GM12864 (cell line): ENCODE results near the gene KIAA0753.

Source experiments
- DNase-seq: peaks from one replicate; pipeline ENCODE4 v3.0.0-alpha.2; 2011; ENCODE audit warnings: low read depth
- H3K4me3 ChIP-seq: 2 replicates; pipeline ENCODE4 v1.5.1; 2011; ENCODE audit warnings: mild to moderate bottlenecking, low read depth, low read length, control low read depth
- TF ChIP-seq, protein P1 (sequence below): IDR thresholded peaks from 2 replicates; pipeline ENCODE4 v1.5.1; 2011; ENCODE audit warnings: low read depth, mild to moderate bottlenecking, moderate library complexity, low read length, control low read depth, inconsistent platforms; ENCODE audit errors: missing control alignments

KIAA0753 gene

DNA sequence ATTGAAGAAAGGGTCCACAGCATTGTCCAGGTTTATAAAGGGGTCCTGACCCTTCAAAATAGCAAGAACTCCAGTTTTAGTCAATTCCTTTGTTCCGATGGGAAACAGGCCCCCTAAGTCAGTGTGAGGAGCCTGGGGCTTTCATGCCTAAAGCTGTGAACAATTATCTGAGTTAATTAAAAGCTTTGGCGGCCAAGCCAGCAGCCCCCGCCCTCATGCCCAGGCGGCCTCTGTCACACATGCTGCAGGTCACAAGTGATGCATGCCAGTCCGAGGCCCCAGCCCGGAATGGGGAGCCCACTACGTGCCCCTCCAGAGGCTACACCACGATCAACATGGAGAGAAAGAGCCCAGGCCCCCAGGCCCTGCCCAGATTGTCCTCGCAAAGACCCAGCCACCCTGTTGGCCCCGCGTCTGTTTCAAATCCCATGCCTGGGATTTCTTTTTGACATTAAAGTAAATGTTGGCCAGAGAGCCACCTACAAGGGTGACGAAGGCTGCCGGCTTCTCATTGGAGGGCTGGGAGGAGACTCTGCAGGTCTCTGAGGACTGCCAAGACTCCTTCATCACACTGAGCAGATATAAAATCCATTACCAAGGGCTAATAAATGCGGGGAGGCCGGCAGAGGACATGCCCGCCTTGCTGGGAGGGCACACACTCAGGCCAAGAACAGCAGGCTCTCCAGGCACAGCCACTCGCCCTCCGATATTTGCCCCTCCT lies 69.6 kb downstream of the KIAA0753 start:
- DNase-seq, result no peak
- TF ChIP-seq, protein P1, sequence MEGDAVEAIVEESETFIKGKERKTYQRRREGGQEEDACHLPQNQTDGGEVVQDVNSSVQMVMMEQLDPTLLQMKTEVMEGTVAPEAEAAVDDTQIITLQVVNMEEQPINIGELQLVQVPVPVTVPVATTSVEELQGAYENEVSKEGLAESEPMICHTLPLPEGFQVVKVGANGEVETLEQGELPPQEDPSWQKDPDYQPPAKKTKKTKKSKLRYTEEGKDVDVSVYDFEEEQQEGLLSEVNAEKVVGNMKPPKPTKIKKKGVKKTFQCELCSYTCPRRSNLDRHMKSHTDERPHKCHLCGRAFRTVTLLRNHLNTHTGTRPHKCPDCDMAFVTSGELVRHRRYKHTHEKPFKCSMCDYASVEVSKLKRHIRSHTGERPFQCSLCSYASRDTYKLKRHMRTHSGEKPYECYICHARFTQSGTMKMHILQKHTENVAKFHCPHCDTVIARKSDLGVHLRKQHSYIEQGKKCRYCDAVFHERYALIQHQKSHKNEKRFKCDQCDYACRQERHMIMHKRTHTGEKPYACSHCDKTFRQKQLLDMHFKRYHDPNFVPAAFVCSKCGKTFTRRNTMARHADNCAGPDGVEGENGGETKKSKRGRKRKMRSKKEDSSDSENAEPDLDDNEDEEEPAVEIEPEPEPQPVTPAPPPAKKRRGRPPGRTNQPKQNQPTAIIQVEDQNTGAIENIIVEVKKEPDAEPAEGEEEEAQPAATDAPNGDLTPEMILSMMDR, result no peak
- no peak overlapping the region for H3K4me3 ChIP-seq

- no peak for DNase-seq
- no peak overlapping the region for H3K4me3 ChIP-seq
- TF ChIP-seq, protein P1, result no peak
Measured at GRCh38 chr17:6569370-6570285, 70.9 kb downstream of the KIAA0753 start.

GRCh38 chr17:6568184-6568758 lies 72.2 kb downstream of the KIAA0753 start:
- no peak overlapping the region for H3K4me3 ChIP-seq
- DNase-seq, result no peak
- TF ChIP-seq, protein P1, result no peak

GRCh38 chr17:6567528-6568183 lies 72.9 kb downstream of the KIAA0753 start:
- TF ChIP-seq, protein P1, result no peak
- DNase-seq, result no peak
- no peak overlapping the region for H3K4me3 ChIP-seq

GRCh38 chr17:6561446-6561845 lies 79.1 kb downstream of the KIAA0753 start:
- TF ChIP-seq, protein P1, result no peak

GRCh38 chr17:6560496-6560895 lies 80.0 kb downstream of the KIAA0753 start:
- DNase-seq, result no peak
- TF ChIP-seq, protein P1, result no peak
- H3K4me3 ChIP-seq, result no peak overlapping the region

More at GRCh38 chr17:6561446-6561845, 79.1 kb downstream of the KIAA0753 start:
- no peak overlapping the region for H3K4me3 ChIP-seq
- no peak for DNase-seq
